ENCODE data around the gene E2F8.

The E2F8 gene

DNA sequence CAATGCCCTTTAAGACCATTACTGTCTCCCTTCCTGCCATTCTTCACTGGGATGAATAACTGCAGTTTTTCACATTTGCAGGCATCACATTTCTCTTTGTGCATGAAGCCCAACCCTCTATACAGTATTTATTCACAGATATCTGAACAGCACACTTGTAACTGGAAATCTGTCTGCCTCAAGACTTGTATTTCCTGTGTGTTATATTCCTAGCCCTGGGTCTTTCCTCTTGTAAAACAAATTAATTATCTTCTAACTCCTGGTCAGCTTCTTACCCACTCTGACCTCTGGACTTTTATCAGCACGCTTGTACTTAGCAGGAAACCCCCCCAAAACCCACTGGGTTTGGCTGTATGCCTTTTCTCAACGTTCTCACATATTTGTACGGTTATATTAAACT is 41.0 kb downstream of the E2F8 start:
- Histone ChIP-seq H3K9ac (ENCODE audit: low read depth, low read length) (no peak overlapping the region), H3K27me3 (ENCODE audit: insufficient read depth, low read length, poor library complexity) (peaks cover 3% of the 10 kb centered on the region), H3K79me2 (ENCODE audit: insufficient read depth, low read length) (no peaks in the 10 kb centered on the region), H3K4me1 (ENCODE audit: insufficient read depth, low read length) (no peaks in the 10 kb centered on the region), H3K4me2 (ENCODE audit: insufficient read depth, low read length) (no peak overlapping the region), H3K36me3 (ENCODE audit: insufficient read depth, low read length) (no peaks in the 10 kb centered on the region), H2AFZ (ENCODE audit: low read depth, low read length) (no peak overlapping the region), H4K20me1 (ENCODE audit: insufficient read depth, low read length) (no peaks in the 10 kb centered on the region), H3K9me3 (ENCODE audit: insufficient read depth, low read length, severe bottlenecking) (no peaks in the 10 kb centered on the region), H3K4me3 (ENCODE audit: low read depth in 1 of 2, low read length in 2 of 2) (no peak overlapping the region), H3K27ac (ENCODE audit: low read length) (no peak overlapping the region)
- TF ChIP-seq EZH2 (IDR thresholded peaks at IDR 0.05; ENCODE audit: borderline replicate concordance, low read depth, low read length, severe bottlenecking), result no peak
- TF ChIP-seq, protein P1, sequence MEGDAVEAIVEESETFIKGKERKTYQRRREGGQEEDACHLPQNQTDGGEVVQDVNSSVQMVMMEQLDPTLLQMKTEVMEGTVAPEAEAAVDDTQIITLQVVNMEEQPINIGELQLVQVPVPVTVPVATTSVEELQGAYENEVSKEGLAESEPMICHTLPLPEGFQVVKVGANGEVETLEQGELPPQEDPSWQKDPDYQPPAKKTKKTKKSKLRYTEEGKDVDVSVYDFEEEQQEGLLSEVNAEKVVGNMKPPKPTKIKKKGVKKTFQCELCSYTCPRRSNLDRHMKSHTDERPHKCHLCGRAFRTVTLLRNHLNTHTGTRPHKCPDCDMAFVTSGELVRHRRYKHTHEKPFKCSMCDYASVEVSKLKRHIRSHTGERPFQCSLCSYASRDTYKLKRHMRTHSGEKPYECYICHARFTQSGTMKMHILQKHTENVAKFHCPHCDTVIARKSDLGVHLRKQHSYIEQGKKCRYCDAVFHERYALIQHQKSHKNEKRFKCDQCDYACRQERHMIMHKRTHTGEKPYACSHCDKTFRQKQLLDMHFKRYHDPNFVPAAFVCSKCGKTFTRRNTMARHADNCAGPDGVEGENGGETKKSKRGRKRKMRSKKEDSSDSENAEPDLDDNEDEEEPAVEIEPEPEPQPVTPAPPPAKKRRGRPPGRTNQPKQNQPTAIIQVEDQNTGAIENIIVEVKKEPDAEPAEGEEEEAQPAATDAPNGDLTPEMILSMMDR (IDR thresholded peaks at IDR 0.05; ENCODE audit: borderline replicate concordance, extremely low read depth, low read length, poor library complexity, severe bottlenecking), result no peak
- no peak for DNase-seq
- no peak for ATAC-seq (ENCODE audit: insufficient read depth, low read depth)

DNA sequence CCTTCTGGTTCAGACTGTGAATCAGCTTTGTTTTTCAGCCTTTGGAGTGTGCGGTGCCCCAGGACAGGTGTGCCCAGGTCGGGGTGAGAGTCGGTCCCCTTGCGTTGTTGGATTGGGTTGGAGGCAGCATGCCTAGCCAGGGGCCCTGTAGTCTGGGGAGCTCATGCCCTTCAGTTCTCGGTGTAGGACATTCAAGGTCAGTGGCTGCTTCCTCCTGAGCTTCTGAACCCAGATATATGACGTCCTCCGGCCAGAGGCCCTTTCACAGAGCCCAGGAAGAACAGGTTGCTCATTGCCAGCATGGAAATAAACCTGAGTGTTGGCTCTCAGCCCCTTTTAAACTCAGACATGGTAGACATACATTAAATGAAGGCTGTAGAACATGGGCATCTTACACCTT is 41.7 kb downstream of the E2F8 start:
- TF ChIP-seq, protein P1 (IDR thresholded peaks at IDR 0.05; ENCODE audit: borderline replicate concordance, extremely low read depth, low read length, poor library complexity, severe bottlenecking), result no peak
- TF ChIP-seq EZH2 (IDR thresholded peaks at IDR 0.05; ENCODE audit: borderline replicate concordance, low read depth, low read length, severe bottlenecking), result no peak
- ATAC-seq (ENCODE audit: insufficient read depth, low read depth) (no peak), DNase-seq (no peak)
- no peak overlapping the region for H3K4me2 ChIP-seq (ENCODE audit: insufficient read depth, low read length)
- no peak overlapping the region for H3K27ac ChIP-seq (ENCODE audit: low read length)
- no peaks in the 10 kb centered on the region for H3K9me3 ChIP-seq (ENCODE audit: insufficient read depth, low read length, severe bottlenecking)
- no peaks in the 10 kb centered on the region for H3K79me2 ChIP-seq (ENCODE audit: insufficient read depth, low read length)
- no peak overlapping the region for H3K9ac ChIP-seq (ENCODE audit: low read depth, low read length)
- no peak overlapping the region for H2AFZ ChIP-seq (ENCODE audit: low read depth, low read length)
- peaks cover 3% of the 10 kb centered on the region for H3K27me3 ChIP-seq (ENCODE audit: insufficient read depth, low read length, poor library complexity)
- no peaks in the 10 kb centered on the region for H3K36me3 ChIP-seq (ENCODE audit: insufficient read depth, low read length)
- no peaks in the 10 kb centered on the region for H4K20me1 ChIP-seq (ENCODE audit: insufficient read depth, low read length)
- H3K4me3 ChIP-seq (ENCODE audit: low read depth in 1 of 2, low read length in 2 of 2), result no peak overlapping the region
- no peaks in the 10 kb centered on the region for H3K4me1 ChIP-seq (ENCODE audit: insufficient read depth, low read length)

DNA sequence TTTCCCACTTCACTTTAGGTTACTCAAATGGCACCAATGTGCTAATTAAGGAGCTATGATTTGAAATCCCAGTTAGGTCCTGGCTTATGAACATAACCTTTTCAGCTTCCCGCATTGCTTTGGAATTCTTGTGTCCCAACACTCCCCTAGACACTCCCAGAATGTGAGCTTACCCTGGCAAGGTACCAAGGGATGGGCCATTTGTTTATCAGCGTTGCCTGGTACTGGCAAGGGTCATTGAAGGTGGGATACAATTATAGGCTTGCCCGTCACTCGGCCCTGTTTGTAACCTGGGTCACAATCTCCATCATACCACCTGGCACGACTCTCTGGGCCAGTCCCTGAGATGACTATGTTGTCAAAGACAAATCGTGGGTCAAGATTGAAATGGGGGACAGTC is 44.3 kb downstream of the E2F8 start:
- TF ChIP-seq, protein P1 (IDR thresholded peaks at IDR 0.05; ENCODE audit: borderline replicate concordance, extremely low read depth, low read length, poor library complexity, severe bottlenecking), result no peak

More for the DNA sequence above, 44.3 kb downstream of the E2F8 start:
- Histone ChIP-seq H3K9ac (ENCODE audit: low read depth, low read length) (no peak overlapping the region), H3K4me1 (ENCODE audit: insufficient read depth, low read length) (no peaks in the 10 kb centered on the region), H3K4me3 (ENCODE audit: low read depth in 1 of 2, low read length in 2 of 2) (no peak overlapping the region), H3K4me2 (ENCODE audit: insufficient read depth, low read length) (no peak overlapping the region), H3K79me2 (ENCODE audit: insufficient read depth, low read length) (no peaks in the 10 kb centered on the region), H3K27ac (ENCODE audit: low read length) (no peak overlapping the region), H4K20me1 (ENCODE audit: insufficient read depth, low read length) (no peaks in the 10 kb centered on the region), H3K36me3 (ENCODE audit: insufficient read depth, low read length) (no peaks in the 10 kb centered on the region), H3K27me3 (ENCODE audit: insufficient read depth, low read length, poor library complexity) (peaks cover 3% of the 10 kb centered on the region), H2AFZ (ENCODE audit: low read depth, low read length) (no peak overlapping the region), H3K9me3 (ENCODE audit: insufficient read depth, low read length, severe bottlenecking) (no peaks in the 10 kb centered on the region)
- no peak for DNase-seq
- no peak for ATAC-seq (ENCODE audit: insufficient read depth, low read depth)
